Eye (tissue), 1 donor: ENCODE data around the gene ZNF775.

Experiments used
- DNase-seq: peaks from one replicate; pipeline ENCODE4 v3.0.0-alpha.2; 2015

Gene ZNF775

GRCh38 chr7:150415161-150416153, 36.3 kb downstream of the ZNF775 start:
- DNase-seq, result no peak

DNA sequence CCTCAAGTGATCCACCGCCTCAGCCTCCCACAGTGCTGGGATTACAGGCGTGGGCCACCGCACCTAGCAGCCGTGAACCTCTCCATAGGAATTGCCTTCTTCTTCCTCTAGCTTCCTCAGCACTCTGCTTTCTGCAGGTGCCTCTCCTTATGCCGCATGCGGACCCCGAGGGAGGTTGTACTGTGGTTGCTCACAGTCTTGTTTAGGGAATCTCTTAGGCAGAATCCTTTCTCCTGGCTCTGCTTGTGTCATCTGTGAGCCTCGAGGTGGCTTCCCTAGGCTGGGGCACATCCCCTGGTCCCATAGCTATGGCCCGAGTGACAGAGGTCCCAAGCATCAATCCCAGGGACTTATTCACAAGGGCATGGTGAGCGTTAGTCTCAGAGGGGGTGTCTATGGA, 38.1 kb downstream of the ZNF775 start:
- DNase-seq, result no peak

DNA sequence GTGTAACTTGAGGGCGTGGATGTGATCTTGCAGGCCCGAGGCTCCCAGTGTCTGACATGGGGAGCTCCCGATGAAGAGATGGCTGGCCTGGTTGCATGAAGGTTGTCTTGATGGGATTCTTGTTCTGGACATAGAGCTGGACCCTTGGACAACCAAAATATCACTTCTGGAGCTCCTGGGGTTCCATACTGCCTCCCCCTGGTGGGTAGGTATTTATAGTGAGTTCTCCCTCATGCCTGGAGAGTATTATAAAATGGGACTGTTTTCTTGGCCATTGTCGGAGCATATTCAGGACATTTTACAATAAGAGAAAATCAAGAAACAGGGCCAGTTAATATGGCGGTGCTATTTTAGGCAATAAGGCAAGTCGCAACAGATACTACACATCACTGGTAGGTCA, 38.7 kb downstream of the ZNF775 start:
- DNase-seq, result no peak

DNA sequence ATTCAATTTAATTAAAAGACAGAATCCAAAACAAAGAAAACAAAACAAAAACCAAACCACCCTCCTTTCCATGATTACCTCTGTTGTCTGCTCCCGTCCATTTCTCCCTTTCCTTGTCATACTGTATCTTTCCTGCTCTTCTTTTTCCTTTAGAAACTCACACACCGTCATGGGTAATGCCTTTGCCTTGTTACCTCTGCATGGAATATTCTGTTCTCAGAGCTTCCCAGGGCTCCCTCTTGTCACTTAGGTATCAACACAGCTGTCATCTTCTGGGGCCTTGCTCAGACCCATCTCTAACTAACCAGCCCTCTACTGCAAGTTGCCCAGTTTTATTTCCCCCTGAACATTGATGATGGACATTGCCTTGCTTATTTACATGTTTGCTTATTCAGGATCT, 41.1 kb downstream of the ZNF775 start:
- DNase-seq, result no peak

DNA sequence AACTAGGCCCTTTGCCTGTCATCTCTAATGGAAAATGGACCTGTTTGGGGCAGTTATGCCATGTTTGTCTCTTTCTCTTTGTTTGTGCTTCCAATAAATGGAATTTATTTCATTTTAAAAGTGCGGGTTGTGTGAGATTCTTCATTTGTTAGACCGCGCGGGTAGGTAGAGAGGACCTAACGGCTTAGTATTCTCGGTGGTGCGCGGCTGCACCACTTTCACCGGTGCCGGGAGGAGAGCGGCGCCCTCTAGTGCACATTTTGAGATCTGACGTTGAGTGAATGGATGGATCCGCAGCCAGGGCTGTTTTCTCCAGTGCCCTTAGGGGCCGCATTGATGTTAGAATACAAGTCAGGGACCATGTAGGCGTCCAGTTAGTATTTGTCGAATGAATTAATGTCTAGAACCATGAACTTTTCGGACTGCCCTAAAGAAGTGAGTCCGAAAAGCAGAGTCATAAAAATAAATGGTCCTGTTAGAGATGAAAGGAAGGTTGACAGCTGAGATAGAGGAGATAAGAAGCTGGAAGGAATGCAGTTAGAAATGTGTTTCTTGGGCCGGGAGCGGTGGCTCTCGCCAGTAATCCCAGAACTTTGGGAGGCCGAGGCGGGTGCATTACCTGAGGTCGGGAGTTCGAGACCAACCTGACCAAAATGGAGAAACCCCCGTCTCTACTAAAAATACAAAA, 42.0 kb downstream of the ZNF775 start:
- peak; percentile 94 for DNase-seq

DNA sequence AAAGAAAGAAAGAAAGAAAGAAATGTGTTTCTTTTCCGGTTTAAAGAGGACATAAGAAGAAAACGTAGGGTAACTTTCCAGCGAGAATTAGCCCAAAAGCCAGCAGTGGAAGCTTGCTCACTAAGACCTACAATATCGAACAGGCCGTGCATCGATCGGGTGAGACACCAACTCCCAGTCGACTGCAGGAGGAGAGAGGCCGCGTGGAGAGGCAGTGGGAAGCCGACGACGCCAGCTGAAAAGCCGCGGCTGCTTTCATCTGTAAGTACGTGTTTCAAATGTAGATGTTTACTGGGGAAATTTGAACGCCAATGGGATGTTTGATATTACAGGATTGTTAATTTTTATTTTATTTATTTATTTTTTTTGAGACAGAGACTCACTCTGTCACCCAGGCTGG, 42.7 kb downstream of the ZNF775 start:
- DNase-seq, result no peak

GRCh38 chr7:150425670-150426069, 46.5 kb downstream of the ZNF775 start:
- DNase-seq, result no peak

- peak; percentile 83 for DNase-seq
Measured at GRCh38 chr7:150428671-150429451, 49.7 kb downstream of the ZNF775 start.

- DNase-seq, result no peak
Measured at GRCh38 chr7:150429699-150430098, 50.6 kb downstream of the ZNF775 start.

GRCh38 chr7:150430465-150431085, 51.4 kb downstream of the ZNF775 start:
- DNase-seq, result no peak

GRCh38 chr7:150431839-150432658, 52.9 kb downstream of the ZNF775 start:
- no peak for DNase-seq

GRCh38 chr7:150432915-150433892, 54.1 kb downstream of the ZNF775 start:
- no peak for DNase-seq

GRCh38 chr7:150434240-150434639, 55.1 kb downstream of the ZNF775 start:
- DNase-seq, result no peak

DNA sequence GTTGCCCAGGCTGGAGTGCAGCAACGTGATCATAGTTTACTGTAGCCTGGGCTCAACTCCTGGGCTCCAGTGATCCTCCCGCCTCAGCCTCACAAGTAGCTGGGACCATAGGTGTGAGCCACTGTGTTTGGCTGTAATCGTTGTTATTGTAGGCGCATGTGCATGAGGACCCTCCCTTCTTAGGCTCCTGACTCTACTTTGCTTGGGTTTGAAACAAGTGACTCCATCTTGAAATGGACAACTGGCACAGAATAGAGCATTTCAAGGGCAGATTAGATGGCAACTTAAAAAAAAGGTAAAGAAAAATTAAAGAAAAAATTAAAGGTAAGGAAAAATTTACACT, 55.9 kb downstream of the ZNF775 start:
- DNase-seq, result no peak

GRCh38 chr7:150435390-150436073, 56.4 kb downstream of the ZNF775 start:
- no peak for DNase-seq

GRCh38 chr7:150439967-150440366, 60.8 kb downstream of the ZNF775 start:
- no peak for DNase-seq

DNA sequence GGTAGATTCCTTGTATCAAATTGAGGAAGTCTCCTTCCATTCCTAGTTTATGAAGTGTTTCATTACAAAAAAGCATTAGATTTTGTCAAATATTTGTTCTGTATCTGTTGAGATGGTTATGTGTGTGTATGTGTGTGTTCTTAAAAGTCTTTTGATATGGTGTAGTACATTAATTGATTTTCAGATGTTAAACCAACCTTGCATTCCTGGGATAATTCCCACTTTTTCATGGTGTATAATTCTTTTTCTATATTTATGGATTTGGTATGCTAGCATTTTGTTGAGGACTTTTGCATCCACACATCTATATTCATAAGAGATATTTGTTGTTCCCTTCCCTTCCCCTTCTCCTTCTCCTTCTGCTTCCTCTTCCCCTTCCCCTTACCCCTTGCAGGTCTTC, 62.4 kb downstream of the ZNF775 start:
- DNase-seq, result no peak

- DNase-seq, result no peak
Measured at GRCh38 chr7:150442811-150443210, 63.7 kb downstream of the ZNF775 start.

GRCh38 chr7:150443793-150444540, 64.8 kb downstream of the ZNF775 start:
- DNase-seq, result no peak
